ENCODE data around the gene SCAMP4. TPM values are rescaled to one million over a fixed set of nuclear protein-coding genes. Genes with fewer than 3 reads are reported as not detected.

The SCAMP4 gene
- total and polyA plus RNA-seq, 2 donors (not counting 1 experiment from before 2014, with no cell fraction given) = 16.9 to 29.7 TPM

- Histone ChIP-seq H3K79me2 (ENCODE audit: control insufficient read depth, insufficient read depth, low read length) (no peaks in the 10 kb centered on the region), H3K27ac (ENCODE audit: insufficient read depth, low read length) (no peak overlapping the region), H3K9me3 (ENCODE audit: control insufficient read depth, insufficient read depth, low read depth, low read length) (no peaks in the 10 kb centered on the region), H4K20me1 (ENCODE audit: control insufficient read depth, extremely low read depth, insufficient read depth, low read length) (no peaks in the 10 kb centered on the region), H3K4me2 (ENCODE audit: extremely low read depth, insufficient read depth, low read length) (no peak overlapping the region), H3K36me3 (ENCODE audit: control insufficient read depth, insufficient read depth, low read length) (peaks cover 19% of the 10 kb centered on the region), H3K4me3 (replicated peaks in 1 of 4; ENCODE audit: control extremely low read depth in 1 of 4, insufficient read depth in 1 of 4, low read depth in 3 of 4, low read length in 4 of 4) (no peak overlapping the region), H3K27me3 (ENCODE audit: control insufficient read depth, insufficient read depth, low read length) (no peaks in the 10 kb centered on the region), H3K9ac (ENCODE audit: insufficient read depth, low read length) (no peak overlapping the region), H3K4me1 (ENCODE audit: control insufficient read depth, extremely low read depth, insufficient read depth, low read length) (peaks cover 3% of the 10 kb centered on the region), H2AFZ (ENCODE audit: low read length) (no peak overlapping the region)
- no peak for DNase-seq (ENCODE audit: low read depth in 2 of 2)
- TF ChIP-seq CTCF (conservative IDR thresholded peaks at IDR 0.05 in 1 of 2, IDR thresholded peaks at IDR 0.05 in 1 of 2; ENCODE audit: low read depth in 1 of 2, low read length in 2 of 2) (no peak), EZH2 (IDR thresholded peaks at IDR 0.05; ENCODE audit: low read length, missing control alignments) (no peak)
These were observed 20.3 kb downstream of the SCAMP4 start for GRCh38 chr19:1925544-1925943.

GRCh38 chr19:1929021-1929742 is 24.0 kb downstream of the SCAMP4 start:
- Histone ChIP-seq H3K4me1 (ENCODE audit: control insufficient read depth, extremely low read depth, insufficient read depth, low read length) (peaks cover 3% of the 10 kb centered on the region), H3K27me3 (ENCODE audit: control insufficient read depth, insufficient read depth, low read length) (no peaks in the 10 kb centered on the region), H3K27ac (ENCODE audit: insufficient read depth, low read length) (no peak overlapping the region), H3K9me3 (ENCODE audit: control insufficient read depth, insufficient read depth, low read depth, low read length) (no peaks in the 10 kb centered on the region), H3K9ac (ENCODE audit: insufficient read depth, low read length) (no peak overlapping the region), H3K79me2 (ENCODE audit: control insufficient read depth, insufficient read depth, low read length) (no peaks in the 10 kb centered on the region), H4K20me1 (ENCODE audit: control insufficient read depth, extremely low read depth, insufficient read depth, low read length) (no peaks in the 10 kb centered on the region), H3K4me3 (replicated peaks in 1 of 4; ENCODE audit: control extremely low read depth in 1 of 4, insufficient read depth in 1 of 4, low read depth in 3 of 4, low read length in 4 of 4) (peak overlapping the region; percentile 34 to 53 (median 41)), H3K36me3 (ENCODE audit: control insufficient read depth, insufficient read depth, low read length) (peaks cover 7% of the 10 kb centered on the region), H2AFZ (ENCODE audit: low read length) (peak overlapping the region; percentile 43), H3K4me2 (ENCODE audit: extremely low read depth, insufficient read depth, low read length) (peak overlapping the region; percentile 90)
- no peak for TF ChIP-seq EZH2 (IDR thresholded peaks at IDR 0.05; ENCODE audit: low read length, missing control alignments)
- peak; percentile 70 to 80 for TF ChIP-seq CTCF (conservative IDR thresholded peaks at IDR 0.05 in 1 of 2, IDR thresholded peaks at IDR 0.05 in 1 of 2; ENCODE audit: low read depth in 1 of 2, low read length in 2 of 2)
- peak; percentile 48 to 65 for DNase-seq (ENCODE audit: low read depth in 2 of 2)

- Histone ChIP-seq H3K4me1 (ENCODE audit: control insufficient read depth, extremely low read depth, insufficient read depth, low read length) (peaks cover 3% of the 10 kb centered on the region), H3K36me3 (ENCODE audit: control insufficient read depth, insufficient read depth, low read length) (no peaks in the 10 kb centered on the region), H3K9ac (ENCODE audit: insufficient read depth, low read length) (no peak overlapping the region), H3K79me2 (ENCODE audit: control insufficient read depth, insufficient read depth, low read length) (no peaks in the 10 kb centered on the region), H2AFZ (ENCODE audit: low read length) (no peak overlapping the region), H3K4me3 (replicated peaks in 1 of 4; ENCODE audit: control extremely low read depth in 1 of 4, insufficient read depth in 1 of 4, low read depth in 3 of 4, low read length in 4 of 4) (no peak overlapping the region), H3K27ac (ENCODE audit: insufficient read depth, low read length) (no peak overlapping the region), H3K4me2 (ENCODE audit: extremely low read depth, insufficient read depth, low read length) (no peak overlapping the region), H3K9me3 (ENCODE audit: control insufficient read depth, insufficient read depth, low read depth, low read length) (peaks cover 2% of the 10 kb centered on the region), H4K20me1 (ENCODE audit: control insufficient read depth, extremely low read depth, insufficient read depth, low read length) (no peaks in the 10 kb centered on the region), H3K27me3 (ENCODE audit: control insufficient read depth, insufficient read depth, low read length) (no peaks in the 10 kb centered on the region)
- DNase-seq (ENCODE audit: low read depth in 2 of 2) = no peak
- TF ChIP-seq EZH2 (IDR thresholded peaks at IDR 0.05; ENCODE audit: low read length, missing control alignments) (no peak), CTCF (conservative IDR thresholded peaks at IDR 0.05 in 1 of 2, IDR thresholded peaks at IDR 0.05 in 1 of 2; ENCODE audit: low read depth in 1 of 2, low read length in 2 of 2) (no peak)
These were observed 26.2 kb downstream of the SCAMP4 start for GRCh38 chr19:1931445-1931844.

Data from fibroblast of lung (primary cell).